Prostate gland (tissue), 2 donors: ENCODE measurements around the gene MRPL53.
"Not testable (repeated sequence)": the region's sequence is repeated elsewhere in the genome, so short reads cannot be mapped to it uniquely, and the experiment has no call there.

ENCODE experiments used
- POLR2A ChIP-seq: fragments of 450-650 bp; IDR thresholded peaks from one replicate; pipeline ENCODE4 v1.6.1; 2016; ENCODE audit warnings: antibody characterized with exemption, mild to moderate bottlenecking
- POLR2AphosphoS5 ChIP-seq: sonication (generic); formaldehyde crosslinking; IDR thresholded peaks from one replicate; pipeline ENCODE4 v1.6.1; 2017; ENCODE audit warnings: antibody characterized with exemption
- TF ChIP-seq, protein P1 (sequence below), 4 experiments: fragments of 200-600 bp in 2 of 4; fragments of 450-650 bp in 2 of 4; sonication (generic) in 2 of 4; IDR thresholded peaks; 1 replicate in 3 of 4; 2 replicates in 1 of 4; pipeline ENCODE4 v1.5.1; 2016 to 2019; ENCODE audit warnings: antibody characterized with exemption in 4 of 4, mild to moderate bottlenecking in 2 of 4, moderate library complexity in 2 of 4

DNA sequence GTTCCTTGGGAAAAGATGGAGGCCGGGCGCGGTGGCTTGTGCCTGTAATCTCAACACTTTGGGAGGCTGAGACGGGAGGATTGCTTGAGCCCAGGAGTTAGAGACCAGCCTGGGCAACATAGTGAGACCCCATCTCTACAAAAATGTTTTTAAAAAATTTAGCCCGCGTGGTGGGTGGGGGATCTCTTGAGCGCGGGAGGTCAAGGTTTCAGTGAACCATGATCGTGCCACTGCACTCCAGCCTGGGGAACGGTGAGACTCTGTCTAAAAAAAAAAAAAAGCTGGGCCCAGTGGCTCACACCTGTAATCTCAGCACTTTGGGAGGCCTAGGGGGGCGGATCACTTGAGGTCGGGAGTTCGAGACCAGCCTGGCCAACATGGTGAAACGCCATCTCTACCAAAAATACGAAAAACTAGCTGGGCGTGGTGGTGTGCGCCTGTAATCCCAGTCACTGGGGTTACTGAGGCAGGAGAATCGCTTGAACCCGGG, 11.2 kb upstream of the MRPL53 start:
- TF ChIP-seq, protein P1, sequence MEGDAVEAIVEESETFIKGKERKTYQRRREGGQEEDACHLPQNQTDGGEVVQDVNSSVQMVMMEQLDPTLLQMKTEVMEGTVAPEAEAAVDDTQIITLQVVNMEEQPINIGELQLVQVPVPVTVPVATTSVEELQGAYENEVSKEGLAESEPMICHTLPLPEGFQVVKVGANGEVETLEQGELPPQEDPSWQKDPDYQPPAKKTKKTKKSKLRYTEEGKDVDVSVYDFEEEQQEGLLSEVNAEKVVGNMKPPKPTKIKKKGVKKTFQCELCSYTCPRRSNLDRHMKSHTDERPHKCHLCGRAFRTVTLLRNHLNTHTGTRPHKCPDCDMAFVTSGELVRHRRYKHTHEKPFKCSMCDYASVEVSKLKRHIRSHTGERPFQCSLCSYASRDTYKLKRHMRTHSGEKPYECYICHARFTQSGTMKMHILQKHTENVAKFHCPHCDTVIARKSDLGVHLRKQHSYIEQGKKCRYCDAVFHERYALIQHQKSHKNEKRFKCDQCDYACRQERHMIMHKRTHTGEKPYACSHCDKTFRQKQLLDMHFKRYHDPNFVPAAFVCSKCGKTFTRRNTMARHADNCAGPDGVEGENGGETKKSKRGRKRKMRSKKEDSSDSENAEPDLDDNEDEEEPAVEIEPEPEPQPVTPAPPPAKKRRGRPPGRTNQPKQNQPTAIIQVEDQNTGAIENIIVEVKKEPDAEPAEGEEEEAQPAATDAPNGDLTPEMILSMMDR (IDR thresholded peaks at IDR 0.05): not testable (repeated sequence)
- not testable (repeated sequence) for TF ChIP-seq POLR2A, POLR2AphosphoS5
